HCT116 (cell line): ENCODE results near the gene WNT7B. TPM values are rescaled to one million over a fixed set of nuclear protein-coding genes. Genes with fewer than 3 reads are reported as not detected.

ENCODE experiments used
- ATAC-seq: fragments of 200-7000 bp; cut with Tn5 transposase; 2 replicates; pipeline ENCODE4 v1.9.1; 2020; ENCODE audit warnings: mild to moderate bottlenecking, moderate library complexity
- BruUV-seq: library from RNA; stranded (reverse); fragments of 400-500 nt; replicated peaks from 2 replicates; lab custom pipeline; 2021; lab: Mats Ljungman, UMichigan
- CTCF ChIA-PET: fragments of 300-600 bp; sonication (Branson Sonifier 250); formaldehyde crosslinking; loops from one replicate; lab custom pipeline; 2021; ENCODE audit warnings: antibody characterized with exemption; lab: Charles Lee
- POLR2A ChIA-PET: fragments of 300-600, 350-600 bp; sonication (Branson Sonifier 250); formaldehyde crosslinking; loops from one replicate; lab custom pipeline; 2021; ENCODE audit warnings: antibody characterized with exemption; lab: Charles Lee
- RAD21 ChIA-PET, 2 experiments: fragments of 300-600 bp; sonication (Branson Sonifier 250); formaldehyde crosslinking; loops; one replicate each; lab custom pipeline; 2023; ENCODE audit warnings: low total read pairs in 2 of 2; ENCODE audit not compliant: uncharacterized antibody in 2 of 2, unreplicated experiment in 2 of 2, low non-redundant PET in 1 of 2; lab: Charles Lee
- DNase-seq: peaks from one replicate; pipeline ENCODE4 v3.0.0-alpha.2; 2010; ENCODE audit warnings: low read depth, low spot score
- H2AFZ ChIP-seq: fragments of 200-600 bp; shearing (Covaris generic), sonication (generic); 2 replicates; pipeline ENCODE4 v1.6.1; 2017; ENCODE audit warnings: low read depth, mixed run types, mixed read lengths, antibody characterized with exemption, low read length; ENCODE audit not compliant: poor library complexity, severe bottlenecking
- H3K27ac ChIP-seq: 2 replicates; pipeline ENCODE4 v1.5.1; 2012; ENCODE audit warnings: low read depth, low read length
- H3K27me3 ChIP-seq: fragments of 200-600 bp; sonication (generic); 2 replicates; pipeline ENCODE4 v1.6.1; 2016; ENCODE audit warnings: mixed run types, low read length, mixed read lengths; ENCODE audit not compliant: insufficient read depth
- H3K36me3 ChIP-seq, 2 experiments: fragments of 200-500 bp in 1 of 2; fragments of 200-600 bp in 1 of 2; sonication (Bioruptor generic) in 1 of 2; sonication (generic) in 1 of 2; 2 replicates each; pipeline versions ENCODE4 v1.5.1 to v1.6.1; 2014 to 2016; ENCODE audit warnings: low read length in 2 of 2, inconsistent platforms in 1 of 2, mixed read lengths in 1 of 2, mixed run types in 1 of 2; ENCODE audit not compliant: insufficient read depth in 2 of 2, control insufficient read depth in 1 of 2
- H3K4me1 ChIP-seq, 2 experiments: fragments of 200-600 bp in 1 of 2; sonication (generic) in 1 of 2; 2 replicates each; pipeline versions ENCODE4 v1.5.1 to v1.6.1; 2012 to 2017; ENCODE audit warnings: low read length in 2 of 2, inconsistent platforms in 1 of 2, mild to moderate bottlenecking in 1 of 2, mixed read lengths in 1 of 2, mixed run types in 1 of 2, moderate library complexity in 1 of 2; ENCODE audit not compliant: insufficient read depth in 2 of 2, control insufficient read depth in 1 of 2
- H3K4me2 ChIP-seq: fragments of 200-600 bp; sonication (generic); 2 replicates; pipeline ENCODE4 v1.6.1; 2017; ENCODE audit warnings: mixed run types, low read length, mixed read lengths
- H3K4me3 ChIP-seq, 2 experiments: fragments of 200-600 bp in 1 of 2; sonication (generic) in 1 of 2; replicated peaks in 1 of 2; 2 replicates each; pipeline ENCODE4 v1.5.1; 2011 to 2016; ENCODE audit warnings: low read length in 2 of 2, control low read depth in 1 of 2, low read depth in 1 of 2, mild to moderate bottlenecking in 1 of 2, mixed read lengths in 1 of 2, mixed run types in 1 of 2
- H3K79me2 ChIP-seq: fragments of 200-600 bp; sonication (generic); 2 replicates; pipeline ENCODE4 v1.6.1; 2017; ENCODE audit warnings: mild to moderate bottlenecking, mixed run types, low read length, moderate library complexity, mixed read lengths; ENCODE audit not compliant: insufficient read depth
- H3K9ac ChIP-seq: fragments of 200-600 bp; sonication (generic); 2 replicates; pipeline ENCODE4 v1.6.1; 2016; ENCODE audit warnings: low read length, mixed read lengths
- H3K9me2 ChIP-seq: fragments of 200-600 bp; sonication (generic), shearing (Covaris generic); 2 replicates; pipeline ENCODE4 v1.6.1; 2017; ENCODE audit warnings: mixed run types, mild to moderate bottlenecking, moderate library complexity; ENCODE audit not compliant: insufficient read depth
- H3K9me3 ChIP-seq, 2 experiments: fragments of 200-500 bp in 1 of 2; fragments of 200-600 bp in 1 of 2; sonication (Bioruptor generic) in 1 of 2; sonication (generic) in 1 of 2; 2 replicates each; pipeline ENCODE4 v1.6.1; 2014 to 2017; ENCODE audit warnings: low read length in 2 of 2, mixed read lengths in 2 of 2, inconsistent platforms in 1 of 2, low read depth in 1 of 2, mild to moderate bottlenecking in 1 of 2, mixed run types in 1 of 2, moderate library complexity in 1 of 2; ENCODE audit not compliant: control insufficient read depth in 1 of 2, insufficient read depth in 1 of 2
- H4K20me1 ChIP-seq: fragments of 200-600 bp; sonication (generic), shearing (Covaris generic); 2 replicates; pipeline ENCODE4 v1.6.1; 2017; ENCODE audit warnings: mixed run types, mild to moderate bottlenecking, moderate library complexity; ENCODE audit not compliant: insufficient read depth
- CEBPB ChIP-seq: IDR thresholded peaks from 2 replicates; pipeline ENCODE4 v1.6.1; 2012; ENCODE audit warnings: low read depth
- ELF1 ChIP-seq: IDR thresholded peaks from 2 replicates; pipeline ENCODE4 v1.6.1; 2012; ENCODE audit warnings: low read depth, borderline replicate concordance
- EZH2phosphoT487 ChIP-seq: fragments of 200-600 bp; IDR thresholded peaks from 2 replicates; pipeline ENCODE4 v1.6.1; 2018; ENCODE audit warnings: antibody characterized with exemption, borderline replicate concordance
- FOSL1 ChIP-seq: IDR thresholded peaks from 2 replicates; pipeline ENCODE4 v1.6.1; 2012; ENCODE audit warnings: low read depth
- SP1 ChIP-seq: IDR thresholded peaks from 2 replicates; pipeline ENCODE4 v1.6.1; 2012; ENCODE audit warnings: low read depth
- ZFX ChIP-seq: fragments of 450-650 bp; IDR thresholded peaks from 2 replicates; pipeline ENCODE4 v1.6.1; 2017
- intact Hi-C: fragments of 100-400 bp; cut with micrococcal nuclease; formaldehyde crosslinking; loops from 2 replicates; pipeline ENCODE4 v1.10.0; 2022
- total RNA-seq: library from RNA; stranded (reverse); gene quantifications from one replicate; pipeline ENCODE4 v1.2.1, GENCODE V29; 2021; ENCODE audit not compliant: unreplicated experiment
- TF ChIP-seq, protein P1 (sequence below): IDR thresholded peaks from 2 replicates; pipeline ENCODE4 v1.6.1; 2012
- TF ChIP-seq, protein P2 (sequence below): IDR thresholded peaks from 2 replicates; pipeline ENCODE4 v1.6.1; 2011; ENCODE audit warnings: mild to moderate bottlenecking, low read length, moderate library complexity; ENCODE audit not compliant: insufficient replicate concordance; ENCODE audit errors: extremely low read depth
- TF ChIP-seq, protein P3 (sequence below), 3 experiments: fragments of 200-600 bp in 1 of 3; sonication (generic) in 1 of 3; IDR thresholded peaks in 2 of 3; conservative IDR thresholded peaks in 1 of 3; 2 replicates each; pipeline ENCODE4 v1.5.1; 2012 to 2017; ENCODE audit warnings: low read depth in 2 of 3, low read length in 2 of 3, antibody characterized with exemption in 1 of 3, borderline replicate concordance in 1 of 3, control low read depth in 1 of 3, mild to moderate bottlenecking in 1 of 3, mixed read lengths in 1 of 3, mixed run types in 1 of 3, moderate library complexity in 1 of 3; ENCODE audit not compliant: insufficient read depth in 1 of 3

Gene WNT7B
- total RNA-seq, 1 experiment from 2014 or later = 10.5 TPM

DNA sequence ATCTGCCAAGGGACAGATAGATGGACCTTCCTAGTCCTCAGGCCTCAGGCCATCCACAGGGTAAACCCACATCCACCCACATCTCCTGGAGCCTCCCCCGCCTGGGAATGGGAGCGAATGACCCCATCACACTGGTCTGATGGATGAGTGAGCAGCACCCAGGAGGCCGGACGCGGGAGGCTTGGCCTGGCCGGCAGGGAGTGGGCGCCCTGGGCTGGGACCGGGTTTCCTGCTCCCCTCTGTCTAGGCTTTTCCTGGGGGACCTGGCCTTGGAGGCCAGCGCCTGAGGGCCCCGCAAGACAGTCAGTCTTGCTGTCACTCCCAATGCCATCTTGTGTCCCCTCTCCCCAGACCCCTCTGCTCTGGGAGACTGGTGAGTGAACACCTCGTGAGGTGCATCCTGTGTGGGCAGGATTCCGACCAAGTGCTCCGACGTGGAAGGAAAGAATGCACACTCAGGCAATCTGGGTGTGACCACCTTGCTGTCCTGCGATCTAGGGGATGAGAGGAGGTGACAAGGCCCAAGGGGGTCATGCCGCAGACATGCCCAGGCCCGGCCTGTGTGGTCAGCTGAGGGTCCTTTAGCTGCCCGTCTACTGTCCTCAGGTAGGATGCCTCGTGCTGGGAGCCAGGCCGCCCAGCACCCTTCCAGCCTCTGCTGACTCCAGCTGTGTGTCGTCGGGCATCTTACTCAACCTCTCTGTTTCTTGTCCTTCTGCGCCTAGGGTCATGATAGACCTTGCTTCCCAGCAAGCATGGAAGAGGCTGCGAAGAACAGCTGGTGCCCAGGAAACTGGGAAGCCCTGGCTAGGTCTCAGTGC is 26.5 kb upstream of the WNT7B start:
- no peaks in the 10 kb centered on the region for H3K9me2 ChIP-seq
- no peak for TF ChIP-seq FOSL1
- TF ChIP-seq, protein P1, sequence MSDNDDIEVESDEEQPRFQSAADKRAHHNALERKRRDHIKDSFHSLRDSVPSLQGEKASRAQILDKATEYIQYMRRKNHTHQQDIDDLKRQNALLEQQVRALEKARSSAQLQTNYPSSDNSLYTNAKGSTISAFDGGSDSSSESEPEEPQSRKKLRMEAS = no peak
- TF ChIP-seq ZFX = no peak
- TF ChIP-seq, protein P2, sequence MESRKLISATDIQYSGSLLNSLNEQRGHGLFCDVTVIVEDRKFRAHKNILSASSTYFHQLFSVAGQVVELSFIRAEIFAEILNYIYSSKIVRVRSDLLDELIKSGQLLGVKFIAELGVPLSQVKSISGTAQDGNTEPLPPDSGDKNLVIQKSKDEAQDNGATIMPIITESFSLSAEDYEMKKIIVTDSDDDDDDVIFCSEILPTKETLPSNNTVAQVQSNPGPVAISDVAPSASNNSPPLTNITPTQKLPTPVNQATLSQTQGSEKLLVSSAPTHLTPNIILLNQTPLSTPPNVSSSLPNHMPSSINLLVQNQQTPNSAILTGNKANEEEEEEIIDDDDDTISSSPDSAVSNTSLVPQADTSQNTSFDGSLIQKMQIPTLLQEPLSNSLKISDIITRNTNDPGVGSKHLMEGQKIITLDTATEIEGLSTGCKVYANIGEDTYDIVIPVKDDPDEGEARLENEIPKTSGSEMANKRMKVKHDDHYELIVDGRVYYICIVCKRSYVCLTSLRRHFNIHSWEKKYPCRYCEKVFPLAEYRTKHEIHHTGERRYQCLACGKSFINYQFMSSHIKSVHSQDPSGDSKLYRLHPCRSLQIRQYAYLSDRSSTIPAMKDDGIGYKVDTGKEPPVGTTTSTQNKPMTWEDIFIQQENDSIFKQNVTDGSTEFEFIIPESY = no peak
- TF ChIP-seq CEBPB = no peak
- no peak for TF ChIP-seq EZH2phosphoT487
- TF ChIP-seq, protein P3, sequence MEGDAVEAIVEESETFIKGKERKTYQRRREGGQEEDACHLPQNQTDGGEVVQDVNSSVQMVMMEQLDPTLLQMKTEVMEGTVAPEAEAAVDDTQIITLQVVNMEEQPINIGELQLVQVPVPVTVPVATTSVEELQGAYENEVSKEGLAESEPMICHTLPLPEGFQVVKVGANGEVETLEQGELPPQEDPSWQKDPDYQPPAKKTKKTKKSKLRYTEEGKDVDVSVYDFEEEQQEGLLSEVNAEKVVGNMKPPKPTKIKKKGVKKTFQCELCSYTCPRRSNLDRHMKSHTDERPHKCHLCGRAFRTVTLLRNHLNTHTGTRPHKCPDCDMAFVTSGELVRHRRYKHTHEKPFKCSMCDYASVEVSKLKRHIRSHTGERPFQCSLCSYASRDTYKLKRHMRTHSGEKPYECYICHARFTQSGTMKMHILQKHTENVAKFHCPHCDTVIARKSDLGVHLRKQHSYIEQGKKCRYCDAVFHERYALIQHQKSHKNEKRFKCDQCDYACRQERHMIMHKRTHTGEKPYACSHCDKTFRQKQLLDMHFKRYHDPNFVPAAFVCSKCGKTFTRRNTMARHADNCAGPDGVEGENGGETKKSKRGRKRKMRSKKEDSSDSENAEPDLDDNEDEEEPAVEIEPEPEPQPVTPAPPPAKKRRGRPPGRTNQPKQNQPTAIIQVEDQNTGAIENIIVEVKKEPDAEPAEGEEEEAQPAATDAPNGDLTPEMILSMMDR (IDR thresholded peaks at IDR 0.05 in 2 of 3, conservative IDR thresholded peaks at IDR 0.05 in 1 of 3; ENCODE audit: borderline replicate concordance in 1 of 3, insufficient read depth in 1 of 3, low read depth in 2 of 3, low read length in 2 of 3) = no peak
- no peak for TF ChIP-seq SP1
- no peak for TF ChIP-seq ELF1
- DNase-seq = no peak
- CTCF ChIA-PET = interaction anchor here (1.1 kb wide), 1 partner anchor 113 kb away, joined by 3 read pairs; no protein-coding TSS in a partner anchor
- intact Hi-C loops = no loop called here
- no peak for ATAC-seq
- H4K20me1 ChIP-seq = no peaks in the 10 kb centered on the region
- H2AFZ ChIP-seq = no peak overlapping the region
- no peaks in the 10 kb centered on the region for H3K79me2 ChIP-seq
- H3K4me2 ChIP-seq = peak overlapping the region; percentile 27
- BruUV-seq = no TSS peak
- H3K9me3 ChIP-seq = no peaks in the 10 kb centered on the region
- RAD21 ChIA-PET = no interaction called here
- POLR2A ChIA-PET = no interaction called here
- no peaks in the 10 kb centered on the region for H3K27me3 ChIP-seq
- H3K27ac ChIP-seq = no peak overlapping the region
- no peaks in the 10 kb centered on the region for H3K36me3 ChIP-seq
- no peak overlapping the region for H3K4me3 ChIP-seq
- H3K4me1 ChIP-seq = peaks cover 24 to 46% of the 10 kb centered on the region in 2 experiments
- peak overlapping the region; percentile 17; the same call in 1 of the 2 replicates for H3K9ac ChIP-seq
